IMR-90 (cell line): ENCODE results near the gene DTL. TPM values are rescaled to one million over a fixed set of nuclear protein-coding genes. Genes with fewer than 3 reads are reported as not detected.

Source experiments
- ATAC-seq: fragments of 200-7000 bp; cut with Tn5 transposase; 2 replicates; pipeline ENCODE4 v1.9.1; 2020; ENCODE audit warnings: low read depth, mild to moderate bottlenecking, moderate library complexity
- BruUV-seq: library from RNA; stranded (reverse); fragments of 400-500 nt; replicated peaks from 2 replicates; lab custom pipeline; 2021; lab: Mats Ljungman, UMichigan
- CTCF ChIA-PET: fragments of 300-600 bp; formaldehyde crosslinking; extraction: SDS; loops from one replicate; lab custom pipeline; 2021; ENCODE audit warnings: antibody characterized with exemption; lab: Yijun Ruan, JAX
- POLR2A ChIA-PET: fragments of 300-600 bp; sonication (Branson Sonifier 250); formaldehyde crosslinking; loops from one replicate; lab custom pipeline; 2022; ENCODE audit warnings: antibody characterized with exemption; ENCODE audit not compliant: unreplicated experiment; lab: Charles Lee
- DNase-seq: peaks from one replicate; pipeline ENCODE4 v3.0.0; 2013
- H2AFZ ChIP-seq: replicated peaks from 2 replicates; pipeline ENCODE3; 2013; ENCODE audit warnings: low read length, mild to moderate bottlenecking; ENCODE audit not compliant: poor library complexity
- H2AK5ac ChIP-seq: 2 replicates; pipeline ENCODE4 v1.6.1; 2013; ENCODE audit warnings: low read depth, low read length, inconsistent platforms
- H2AK9ac ChIP-seq: replicated peaks from 2 replicates; pipeline ENCODE3; 2013; ENCODE audit warnings: mild to moderate bottlenecking, low read depth, low read length, moderate library complexity; ENCODE audit not compliant: poor library complexity
- H2BK120ac ChIP-seq: 2 replicates; pipeline ENCODE4 v1.6.1; 2013; ENCODE audit warnings: low read depth, low read length, inconsistent platforms
- H2BK15ac ChIP-seq: 3 replicates; pipeline ENCODE4 v1.6.1; 2013; ENCODE audit warnings: low read depth, low read length, inconsistent platforms
- H2BK20ac ChIP-seq: 2 replicates; pipeline ENCODE4 v1.6.1; 2013; ENCODE audit warnings: low read depth, mild to moderate bottlenecking, inconsistent platforms, low read length, moderate library complexity
- H2BK5ac ChIP-seq: 2 replicates; pipeline ENCODE4 v1.6.1; 2013; ENCODE audit warnings: mild to moderate bottlenecking, low read depth, low read length, inconsistent platforms; ENCODE audit not compliant: poor library complexity, severe bottlenecking
- H3K14ac ChIP-seq: replicated peaks from 2 replicates; pipeline ENCODE4 v1.6.1; 2013; ENCODE audit warnings: low read depth, low read length, inconsistent platforms
- H3K18ac ChIP-seq: 2 replicates; pipeline ENCODE4 v1.6.1; 2013; ENCODE audit warnings: low read depth, low read length, control low read depth
- H3K23ac ChIP-seq: 2 replicates; pipeline ENCODE4 v1.6.1; 2013; ENCODE audit warnings: low read depth, low read length, inconsistent platforms
- H3K27ac ChIP-seq: 2 replicates; pipeline ENCODE4 v1.5.1; 2013; ENCODE audit warnings: mild to moderate bottlenecking, control low read depth, low read length; ENCODE audit not compliant: insufficient read depth
- H3K27me3 ChIP-seq: 2 replicates; pipeline ENCODE4 v1.6.1; 2013; ENCODE audit warnings: low read length; ENCODE audit not compliant: control insufficient read depth, insufficient read depth
- H3K36me3 ChIP-seq: 2 replicates; pipeline ENCODE4 v1.6.1; 2013; ENCODE audit warnings: low read length, mixed read lengths; ENCODE audit not compliant: control insufficient read depth, insufficient read depth
- H3K4ac ChIP-seq: 2 replicates; pipeline ENCODE4 v1.6.1; 2013; ENCODE audit warnings: low read depth, low read length, inconsistent platforms
- H3K4me1 ChIP-seq: 2 replicates; pipeline ENCODE4 v1.6.1; 2013; ENCODE audit warnings: low read length, mixed read lengths; ENCODE audit not compliant: control insufficient read depth, insufficient read depth
- H3K4me2 ChIP-seq: 2 replicates; pipeline ENCODE4 v1.6.1; 2013; ENCODE audit warnings: low read depth, mild to moderate bottlenecking, control low read depth, low read length, moderate library complexity
- H3K4me3 ChIP-seq: 2 replicates; pipeline ENCODE4 v1.5.1; 2013; ENCODE audit warnings: low read depth, mild to moderate bottlenecking, control low read depth, low read length, moderate library complexity; ENCODE audit not compliant: insufficient read depth
- H3K56ac ChIP-seq: 2 replicates; pipeline ENCODE4 v1.6.1; 2013; ENCODE audit warnings: low read length, inconsistent platforms; ENCODE audit not compliant: insufficient read depth; ENCODE audit errors: extremely low read depth
- H3K79me1 ChIP-seq, 2 experiments: 2 replicates each; pipeline ENCODE4 v1.6.1; 2013; ENCODE audit warnings: low read length in 2 of 2, inconsistent platforms in 1 of 2, low read depth in 1 of 2
- H3K9ac ChIP-seq: 2 replicates; pipeline ENCODE4 v1.6.1; 2013; ENCODE audit warnings: low read depth, low read length, control low read depth
- H3K9me1 ChIP-seq: 2 replicates; pipeline ENCODE4 v1.6.1; 2013; ENCODE audit warnings: low read length, inconsistent platforms; ENCODE audit not compliant: insufficient read depth
- H3K9me3 ChIP-seq: 2 replicates; pipeline ENCODE4 v1.6.1; 2013; ENCODE audit warnings: low read length; ENCODE audit not compliant: control insufficient read depth, insufficient read depth
- H4K20me1 ChIP-seq: 2 replicates; pipeline ENCODE4 v1.6.1; 2013; ENCODE audit warnings: low read length, inconsistent platforms; ENCODE audit not compliant: insufficient read depth
- H4K5ac ChIP-seq: 2 replicates; pipeline ENCODE4 v1.6.1; 2013; ENCODE audit warnings: mild to moderate bottlenecking, low read depth, low read length, control low read depth
- H4K8ac ChIP-seq, 2 experiments: 2 replicates each; pipeline ENCODE4 v1.6.1; 2013; ENCODE audit warnings: low read depth in 2 of 2, low read length in 2 of 2, control low read depth in 1 of 2, inconsistent platforms in 1 of 2
- H4K91ac ChIP-seq: 2 replicates; pipeline ENCODE4 v1.6.1; 2013; ENCODE audit warnings: low read depth, low read length, inconsistent platforms; ENCODE audit not compliant: insufficient read depth
- BHLHE40 ChIP-seq: fragments of 150-350 bp; IDR thresholded peaks from 2 replicates; pipeline ENCODE4 v1.6.1; 2016; ENCODE audit warnings: mild to moderate bottlenecking, low read depth, low read length
- CEBPB ChIP-seq: IDR thresholded peaks from 2 replicates; pipeline ENCODE4 v1.6.1; 2012; ENCODE audit warnings: low read depth, low read length, improper control_type of control experiment
- CHD1 ChIP-seq: IDR thresholded peaks from 2 replicates; pipeline ENCODE4 v1.6.1; 2012; ENCODE audit warnings: low read depth, low read length, improper control_type of control experiment
- FOS ChIP-seq: fragments of 150-350 bp; IDR thresholded peaks from 2 replicates; pipeline ENCODE4 v1.6.1; 2016; ENCODE audit warnings: low read depth, low read length
- MAFK ChIP-seq: IDR thresholded peaks from 2 replicates; pipeline ENCODE4 v1.6.1; 2012; ENCODE audit warnings: low read depth, low read length, improper control_type of control experiment
- MAZ ChIP-seq: IDR thresholded peaks from 2 replicates; pipeline ENCODE4 v1.6.1; 2012; ENCODE audit warnings: low read depth, mild to moderate bottlenecking, low read length, improper control_type of control experiment, moderate library complexity, borderline replicate concordance
- MXI1 ChIP-seq: IDR thresholded peaks from 2 replicates; pipeline ENCODE4 v1.6.1; 2012; ENCODE audit warnings: low read depth, mild to moderate bottlenecking, low read length, moderate library complexity, borderline replicate concordance
- NFE2L2 ChIP-seq: fragments of 150-350 bp; IDR thresholded peaks from 2 replicates; pipeline ENCODE4 v1.6.1; 2016; ENCODE audit warnings: low read depth, mild to moderate bottlenecking, low read length
- POLR2A ChIP-seq: IDR thresholded peaks from 2 replicates; pipeline ENCODE4 v1.6.1; 2012; ENCODE audit warnings: mild to moderate bottlenecking, low read depth, low read length
- RAD21 ChIP-seq: IDR thresholded peaks from 2 replicates; pipeline ENCODE4 v1.6.1; 2012; ENCODE audit warnings: low read length, improper control_type of control experiment
- RCOR1 ChIP-seq: IDR thresholded peaks from 2 replicates; pipeline ENCODE4 v1.6.1; 2012; ENCODE audit warnings: mild to moderate bottlenecking, low read length, improper control_type of control experiment; ENCODE audit not compliant: insufficient replicate concordance
- RFX5 ChIP-seq: IDR thresholded peaks from 2 replicates; pipeline ENCODE4 v1.8.0; 2012; ENCODE audit warnings: low read depth, mild to moderate bottlenecking, low read length, moderate library complexity
- SMC3 ChIP-seq: fragments of 150-350 bp; IDR thresholded peaks from 2 replicates; pipeline ENCODE4 v1.6.1; 2016; ENCODE audit warnings: low read depth, mild to moderate bottlenecking, antibody characterized with exemption, low read length, moderate library complexity
- WGBS, 2 experiments: methylation state at CpG; one replicate each; pipeline versions ENCODE4 v1.1.5 to v1.1.7; 2013; ENCODE audit warnings: missing lambda C conversion rate in 2 of 2; ENCODE audit not compliant: insufficient read length in 1 of 2; ENCODE audit errors: extremely low coverage in 2 of 2; 5-methylcytosine and 5-hydroxymethylcytosine counted together
- dilution Hi-C: fragments of 300-500 bp; cut with HindIII; formaldehyde crosslinking; loops from one replicate; pipeline ENCODE4 v1.14.3; 2018; ENCODE audit warnings: low sequenced_read_pairs; ENCODE audit not compliant: unreplicated experiment
- in situ Hi-C: fragments of 300-500 bp; cut with MboI; formaldehyde crosslinking; loops from 3 replicates; pipeline ENCODE4 v1.14.3; 2019; ENCODE audit warnings: low sequenced_read_pairs, inconsistent platforms, mixed read lengths
- intact Hi-C: fragments of 100-400 bp; cut with micrococcal nuclease; formaldehyde crosslinking; loops from 2 replicates; pipeline ENCODE4 v1.10.0; 2022
- polyA plus RNA-seq, 3 experiments: library from polyadenylated mRNA; depleted of rRNA; stranded (reverse); fragments of >200 nt; gene quantifications; 2 replicates each; pipeline ENCODE4 v1.2.3, GENCODE V29; 2012; ENCODE audit warnings: low replicate concordance in 1 of 3
- total RNA-seq: library from RNA; depleted of rRNA; stranded (reverse); fragments of >200 nt; gene quantifications from 2 replicates; pipeline ENCODE4 v1.2.3, GENCODE V29; 2012
- TF ChIP-seq, protein P1 (sequence below): fragments of 150-350 bp; IDR thresholded peaks from 2 replicates; pipeline ENCODE4 v1.6.1; 2016; ENCODE audit warnings: low read depth, mild to moderate bottlenecking, low read length, moderate library complexity, borderline replicate concordance
- TF ChIP-seq, protein P2 (sequence below): conservative IDR thresholded peaks from 2 replicates; pipeline ENCODE4 v1.5.1; 2012; ENCODE audit warnings: mild to moderate bottlenecking, low read depth, low read length, improper control_type of control experiment
- TF ChIP-seq, protein P3 (sequence below): fragments of 150-350 bp; IDR thresholded peaks from 2 replicates; pipeline ENCODE4 v1.6.1; 2017; ENCODE audit warnings: mild to moderate bottlenecking, antibody characterized with exemption, low read length, low read depth

DTL gene
- total and polyA plus RNA-seq, 2 of the 4 experiments (the other 2 are of a cell fraction): 11.8 to 19.9 TPM

DNA sequence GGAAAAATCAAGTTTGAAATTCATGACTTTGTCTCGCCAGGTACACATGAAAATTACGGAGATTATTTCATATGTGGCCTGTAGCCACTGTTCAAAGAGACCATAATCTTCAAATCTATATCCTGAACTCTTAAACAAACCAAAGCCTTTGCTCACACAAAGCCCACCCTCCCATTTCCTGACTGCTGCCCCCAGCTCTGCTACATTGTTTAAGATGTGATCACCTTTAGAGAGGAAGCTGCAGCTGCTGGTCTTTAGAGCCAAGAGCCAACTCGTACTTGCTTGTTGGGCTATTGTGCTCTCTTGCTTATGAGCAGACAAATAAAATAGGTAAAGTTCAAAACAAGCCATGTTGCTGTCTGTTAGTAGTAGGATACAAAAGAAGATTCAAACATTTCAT is 71.9 kb downstream of the DTL start:
- Histone ChIP-seq H3K4ac (no peak overlapping the region), H3K9me3 (no peaks in the 10 kb centered on the region), H3K27me3 (no peaks in the 10 kb centered on the region), H2BK20ac (no peak overlapping the region), H2AFZ (no peak overlapping the region), H2BK120ac (no peak overlapping the region), H4K91ac (no peak overlapping the region), H3K4me3 (no peak overlapping the region), H3K56ac (no peak overlapping the region), H3K79me1 (peaks cover 0 to 4% of the 10 kb centered on the region in 2 experiments; a peak in 1 of 4 replicates), H3K4me1 (peaks cover 5% of the 10 kb centered on the region; the same call in 1 of the 2 replicates), H3K9ac (no peak overlapping the region), H3K36me3 (no peaks in the 10 kb centered on the region), H2AK5ac (no peak overlapping the region), H3K27ac (no peak overlapping the region), H2BK15ac (no peak overlapping the region), H3K14ac (no peak overlapping the region), H4K5ac (no peak overlapping the region), H3K4me2 (no peak overlapping the region), H2AK9ac (no peak overlapping the region), H3K9me1 (no peaks in the 10 kb centered on the region; the same call in 1 of the 2 replicates), H3K18ac (no peak overlapping the region), H3K23ac (no peak overlapping the region), H4K20me1 (no peaks in the 10 kb centered on the region), H2BK5ac (no peak overlapping the region), H4K8ac (no peak overlapping the region)
- intact Hi-C loops: no loop called here
- in situ Hi-C loops: no loop called here
- BruUV-seq: no TSS peak
- DNase-seq (no peak), ATAC-seq (no peak)
- TF ChIP-seq CHD1 (no peak), RFX5 (no peak), FOS (no peak), MAZ (no peak), RCOR1 (no peak), MAFK (no peak), NFE2L2 (no peak), POLR2A (no peak), MXI1 (no peak), CEBPB (no peak), RAD21 (no peak), SMC3 (no peak), BHLHE40 (no peak)
- TF ChIP-seq, protein P1, sequence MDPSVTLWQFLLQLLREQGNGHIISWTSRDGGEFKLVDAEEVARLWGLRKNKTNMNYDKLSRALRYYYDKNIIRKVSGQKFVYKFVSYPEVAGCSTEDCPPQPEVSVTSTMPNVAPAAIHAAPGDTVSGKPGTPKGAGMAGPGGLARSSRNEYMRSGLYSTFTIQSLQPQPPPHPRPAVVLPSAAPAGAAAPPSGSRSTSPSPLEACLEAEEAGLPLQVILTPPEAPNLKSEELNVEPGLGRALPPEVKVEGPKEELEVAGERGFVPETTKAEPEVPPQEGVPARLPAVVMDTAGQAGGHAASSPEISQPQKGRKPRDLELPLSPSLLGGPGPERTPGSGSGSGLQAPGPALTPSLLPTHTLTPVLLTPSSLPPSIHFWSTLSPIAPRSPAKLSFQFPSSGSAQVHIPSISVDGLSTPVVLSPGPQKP: no peak
- TF ChIP-seq, protein P2, sequence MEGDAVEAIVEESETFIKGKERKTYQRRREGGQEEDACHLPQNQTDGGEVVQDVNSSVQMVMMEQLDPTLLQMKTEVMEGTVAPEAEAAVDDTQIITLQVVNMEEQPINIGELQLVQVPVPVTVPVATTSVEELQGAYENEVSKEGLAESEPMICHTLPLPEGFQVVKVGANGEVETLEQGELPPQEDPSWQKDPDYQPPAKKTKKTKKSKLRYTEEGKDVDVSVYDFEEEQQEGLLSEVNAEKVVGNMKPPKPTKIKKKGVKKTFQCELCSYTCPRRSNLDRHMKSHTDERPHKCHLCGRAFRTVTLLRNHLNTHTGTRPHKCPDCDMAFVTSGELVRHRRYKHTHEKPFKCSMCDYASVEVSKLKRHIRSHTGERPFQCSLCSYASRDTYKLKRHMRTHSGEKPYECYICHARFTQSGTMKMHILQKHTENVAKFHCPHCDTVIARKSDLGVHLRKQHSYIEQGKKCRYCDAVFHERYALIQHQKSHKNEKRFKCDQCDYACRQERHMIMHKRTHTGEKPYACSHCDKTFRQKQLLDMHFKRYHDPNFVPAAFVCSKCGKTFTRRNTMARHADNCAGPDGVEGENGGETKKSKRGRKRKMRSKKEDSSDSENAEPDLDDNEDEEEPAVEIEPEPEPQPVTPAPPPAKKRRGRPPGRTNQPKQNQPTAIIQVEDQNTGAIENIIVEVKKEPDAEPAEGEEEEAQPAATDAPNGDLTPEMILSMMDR: no peak
- TF ChIP-seq, protein P3, sequence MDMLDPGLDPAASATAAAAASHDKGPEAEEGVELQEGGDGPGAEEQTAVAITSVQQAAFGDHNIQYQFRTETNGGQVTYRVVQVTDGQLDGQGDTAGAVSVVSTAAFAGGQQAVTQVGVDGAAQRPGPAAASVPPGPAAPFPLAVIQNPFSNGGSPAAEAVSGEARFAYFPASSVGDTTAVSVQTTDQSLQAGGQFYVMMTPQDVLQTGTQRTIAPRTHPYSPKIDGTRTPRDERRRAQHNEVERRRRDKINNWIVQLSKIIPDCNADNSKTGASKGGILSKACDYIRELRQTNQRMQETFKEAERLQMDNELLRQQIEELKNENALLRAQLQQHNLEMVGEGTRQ: no peak
- ChIA-PET POLR2A (interaction anchor here (0.6 kb wide), 1 partner anchor 19 kb away, joined by 3 read pairs; no protein-coding TSS in a partner anchor), CTCF (interaction anchor here (0.6 kb wide), 1 partner anchor 1929 kb away, joined by 3 read pairs; no protein-coding TSS in a partner anchor)
- dilution Hi-C loops: no loop called here
- WGBS, 2 experiments: no CpG with 5 or more reads among the region's 3 CpGs
